Fibroblast of the aortic adventitia (primary cell): ENCODE measurements around the gene PLCG2. TPM values are rescaled to one million over a fixed set of nuclear protein-coding genes. Genes with fewer than 3 reads are reported as not detected.

Experiments used
- DNase-seq: peaks from one replicate; pipeline ENCODE4 v3.0.0-alpha.2; 2010; ENCODE audit warnings: low read depth
- H3K4me3 ChIP-seq: 2 replicates; pipeline ENCODE4 v1.5.1; 2011; ENCODE audit warnings: low read depth, mild to moderate bottlenecking, control low read depth, low read length, moderate library complexity
- CTCF ChIP-seq: IDR thresholded peaks from 2 replicates; pipeline ENCODE4 v1.5.1; 2011; ENCODE audit warnings: mild to moderate bottlenecking, low read length, control low read depth, inconsistent platforms; ENCODE audit not compliant: insufficient read depth
- total RNA-seq: library from RNA; depleted of rRNA; stranded (reverse); fragments of >200 nt; gene quantifications from 2 replicates; pipeline ENCODE4 v1.2.3, GENCODE V29; 2012; ENCODE audit warnings: low replicate concordance

Gene PLCG2
- total RNA-seq, 1 donor = 0.09 TPM

GRCh38 chr16:81767987-81768592, 11.0 kb upstream of the PLCG2 start:
- no peak for DNase-seq
- H3K4me3 ChIP-seq = no peak overlapping the region
- TF ChIP-seq CTCF = no peak

GRCh38 chr16:81770008-81770407, 9.1 kb upstream of the PLCG2 start:
- H3K4me3 ChIP-seq = no peak overlapping the region
- no peak for DNase-seq
- no peak for TF ChIP-seq CTCF

GRCh38 chr16:81774348-81774747, 4.7 kb upstream of the PLCG2 start:
- TF ChIP-seq CTCF = no peak
- no peak for DNase-seq
- no peak overlapping the region for H3K4me3 ChIP-seq

- no peak for DNase-seq
- H3K4me3 ChIP-seq = no peak overlapping the region
- no peak for TF ChIP-seq CTCF
These were observed 3.5 kb upstream of the PLCG2 start for GRCh38 chr16:81775570-81775969.

- DNase-seq = no peak
- TF ChIP-seq CTCF = no peak
- H3K4me3 ChIP-seq = no peak overlapping the region
These were observed 860 bp upstream of the PLCG2 start for GRCh38 chr16:81778231-81778630.

GRCh38 chr16:81779536-81780320, 637 bp downstream of the PLCG2 start:
- H3K4me3 ChIP-seq = peak overlapping the region; percentile 28
- TF ChIP-seq CTCF = no peak
- DNase-seq = no peak

GRCh38 chr16:81780350-81780749, 1.3 kb downstream of the PLCG2 start:
- TF ChIP-seq CTCF = no peak
- no peak for DNase-seq
- H3K4me3 ChIP-seq = no peak overlapping the region
